GM15510 (cell line): Measurements from ENCODE around the gene BHLHA15.

Experiments used
- POLR2A ChIP-seq: IDR thresholded peaks from 3 replicates; pipeline ENCODE4 v1.6.1; 2011; ENCODE audit warnings: borderline replicate concordance; ENCODE audit not compliant: insufficient read length; ENCODE audit errors: extremely low read depth

The BHLHA15 gene

DNA sequence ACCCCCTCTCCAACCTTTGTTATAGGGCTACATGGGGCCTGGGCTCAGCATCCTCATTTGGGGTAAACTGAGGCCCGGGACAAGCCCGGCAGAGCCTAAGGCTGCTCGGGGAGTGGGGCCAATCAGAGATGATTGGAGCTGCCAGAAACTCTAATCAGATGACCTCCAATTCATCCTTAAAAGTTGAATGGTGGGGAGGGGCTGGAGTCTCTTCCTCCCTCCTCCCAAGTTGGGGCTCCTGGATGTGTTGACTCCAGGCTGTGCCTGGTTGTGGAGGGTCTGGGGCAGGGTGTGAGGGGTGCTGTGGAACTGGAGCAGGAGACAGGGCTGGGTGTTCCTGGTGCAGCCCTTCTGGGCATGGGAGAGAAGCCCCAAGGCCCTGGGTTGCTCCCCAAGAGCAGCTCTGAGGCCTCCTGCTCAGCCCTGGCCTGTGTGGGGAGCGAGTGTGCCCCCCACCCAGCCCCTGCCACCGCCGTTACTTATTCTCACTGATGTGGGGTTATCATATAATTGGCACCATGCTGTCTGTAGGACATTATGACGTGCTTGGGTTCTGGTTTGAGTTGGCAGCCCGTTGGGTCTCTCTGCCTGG, 2.2 kb downstream of the BHLHA15 start:
- TF ChIP-seq POLR2A: no peak

DNA sequence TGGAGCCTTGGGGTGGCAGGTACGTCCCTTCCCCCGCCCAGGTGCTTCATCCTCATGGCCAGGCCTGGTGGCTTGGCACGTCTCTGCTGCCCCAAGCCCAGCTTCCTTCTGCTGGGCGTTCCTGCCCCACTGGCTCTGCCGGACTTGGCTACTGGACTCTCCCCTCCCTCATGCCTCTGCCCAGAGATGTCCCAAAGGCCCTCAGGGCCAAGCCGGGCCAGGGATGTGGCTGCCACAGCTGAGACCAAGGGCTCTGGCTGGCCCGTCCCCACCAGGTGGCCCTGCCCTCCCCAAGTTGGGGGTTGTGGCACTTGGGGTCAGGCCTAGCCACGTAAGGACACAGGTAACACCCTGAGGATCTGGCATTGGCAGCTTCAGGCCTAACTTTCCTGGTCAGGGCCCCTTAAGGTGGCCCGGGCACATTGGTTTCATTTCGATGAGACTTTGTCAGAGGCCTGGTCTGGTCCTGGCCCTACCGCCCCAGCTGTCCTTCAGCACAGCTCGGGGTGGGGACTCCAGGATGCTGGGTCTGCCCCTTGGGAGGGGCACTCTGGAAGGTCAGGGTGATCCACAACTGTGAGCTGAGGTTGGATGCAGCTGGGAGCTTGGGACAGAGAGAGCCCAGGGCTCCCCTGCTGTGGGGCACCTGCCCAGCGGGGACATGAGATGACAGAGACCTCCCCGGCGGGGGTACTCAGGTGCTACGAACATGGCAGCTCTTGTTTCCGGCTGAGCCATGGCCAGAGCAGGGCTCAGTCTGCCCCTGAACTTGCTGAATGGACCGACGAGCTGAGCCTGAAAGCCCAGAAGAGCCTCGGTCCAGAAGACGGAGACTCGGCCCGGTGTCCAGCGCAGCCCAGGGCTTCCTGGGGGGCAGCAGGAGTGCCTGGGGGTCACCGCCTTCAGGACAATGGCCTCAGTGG, 2.9 kb downstream of the BHLHA15 start:
- no peak for TF ChIP-seq POLR2A

DNA sequence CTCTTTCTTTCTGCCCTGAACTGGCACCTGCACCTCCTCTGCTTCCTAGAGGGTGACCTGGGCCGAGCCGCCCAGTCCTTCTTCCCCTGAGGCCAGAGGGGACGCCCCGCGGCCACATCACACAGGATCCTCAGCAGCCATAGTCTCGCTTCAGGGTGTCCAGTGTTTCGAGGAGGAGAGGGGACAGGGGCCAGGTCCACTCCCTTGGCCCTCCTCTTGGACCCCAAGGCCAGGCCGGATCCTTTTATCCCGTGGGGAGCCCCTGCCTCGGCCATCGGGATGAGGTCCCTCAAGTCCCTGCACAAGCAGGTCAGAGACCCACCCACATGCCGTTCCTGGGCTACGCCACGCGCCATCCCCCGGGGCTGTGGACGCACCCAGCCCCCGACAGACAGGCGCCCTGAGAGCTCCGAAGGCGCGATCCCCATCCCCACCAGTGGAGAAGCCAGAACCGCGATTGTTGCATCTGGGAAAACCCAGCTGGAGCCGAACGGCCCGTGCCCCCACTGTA, 3.6 kb downstream of the BHLHA15 start:
- no peak for TF ChIP-seq POLR2A

- no peak for TF ChIP-seq POLR2A
Observed at GRCh38 chr7:98215561-98216495, 4.6 kb downstream of the BHLHA15 start.

GRCh38 chr7:98216941-98217622, 5.8 kb downstream of the BHLHA15 start:
- TF ChIP-seq POLR2A: no peak

DNA sequence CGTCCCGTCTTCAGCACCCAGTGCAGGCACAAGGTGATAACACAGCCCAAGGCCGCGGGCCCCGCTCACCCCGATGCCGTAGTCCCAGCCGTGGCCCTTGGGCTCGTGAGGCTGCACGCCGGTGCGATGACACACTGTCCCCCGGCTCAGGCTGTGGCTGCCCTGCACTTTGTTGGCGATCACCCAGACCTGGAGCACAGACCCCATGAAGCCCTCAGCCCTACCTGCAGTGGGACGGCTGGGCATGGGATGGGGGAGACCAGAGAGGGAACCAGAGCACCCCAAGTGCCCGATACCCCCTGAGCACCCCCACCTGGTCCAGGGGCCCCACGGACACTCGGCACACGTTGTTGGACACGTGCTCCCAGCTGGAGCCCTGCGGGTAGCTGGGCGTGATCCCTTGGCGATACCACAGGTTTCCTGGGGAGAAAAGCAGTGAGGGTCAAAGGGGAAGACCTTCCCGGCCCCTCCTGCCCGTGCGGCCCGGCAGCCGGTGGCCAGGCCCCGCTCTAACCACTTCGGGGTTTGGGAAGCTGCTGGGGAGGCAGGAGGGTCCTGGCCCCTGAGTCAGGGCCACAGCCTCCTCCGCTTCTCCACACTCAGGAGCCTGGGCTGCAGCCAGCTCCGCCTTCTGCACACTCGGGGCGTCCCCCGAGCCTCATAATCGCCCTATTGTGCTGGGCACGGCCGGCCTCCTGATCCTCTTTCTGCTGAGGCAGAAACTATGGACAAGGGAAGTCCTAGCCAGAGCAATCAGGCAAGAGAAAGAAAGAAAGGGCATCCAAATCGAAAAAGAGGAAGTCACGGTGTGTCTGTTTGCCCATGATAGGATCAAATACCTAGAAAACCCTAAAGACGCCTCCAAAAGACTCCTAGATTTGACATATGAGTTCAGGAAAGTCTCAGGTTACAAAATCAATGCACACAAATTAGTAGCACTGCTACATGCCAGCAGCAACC, 6.7 kb downstream of the BHLHA15 start:
- no peak for TF ChIP-seq POLR2A

DNA sequence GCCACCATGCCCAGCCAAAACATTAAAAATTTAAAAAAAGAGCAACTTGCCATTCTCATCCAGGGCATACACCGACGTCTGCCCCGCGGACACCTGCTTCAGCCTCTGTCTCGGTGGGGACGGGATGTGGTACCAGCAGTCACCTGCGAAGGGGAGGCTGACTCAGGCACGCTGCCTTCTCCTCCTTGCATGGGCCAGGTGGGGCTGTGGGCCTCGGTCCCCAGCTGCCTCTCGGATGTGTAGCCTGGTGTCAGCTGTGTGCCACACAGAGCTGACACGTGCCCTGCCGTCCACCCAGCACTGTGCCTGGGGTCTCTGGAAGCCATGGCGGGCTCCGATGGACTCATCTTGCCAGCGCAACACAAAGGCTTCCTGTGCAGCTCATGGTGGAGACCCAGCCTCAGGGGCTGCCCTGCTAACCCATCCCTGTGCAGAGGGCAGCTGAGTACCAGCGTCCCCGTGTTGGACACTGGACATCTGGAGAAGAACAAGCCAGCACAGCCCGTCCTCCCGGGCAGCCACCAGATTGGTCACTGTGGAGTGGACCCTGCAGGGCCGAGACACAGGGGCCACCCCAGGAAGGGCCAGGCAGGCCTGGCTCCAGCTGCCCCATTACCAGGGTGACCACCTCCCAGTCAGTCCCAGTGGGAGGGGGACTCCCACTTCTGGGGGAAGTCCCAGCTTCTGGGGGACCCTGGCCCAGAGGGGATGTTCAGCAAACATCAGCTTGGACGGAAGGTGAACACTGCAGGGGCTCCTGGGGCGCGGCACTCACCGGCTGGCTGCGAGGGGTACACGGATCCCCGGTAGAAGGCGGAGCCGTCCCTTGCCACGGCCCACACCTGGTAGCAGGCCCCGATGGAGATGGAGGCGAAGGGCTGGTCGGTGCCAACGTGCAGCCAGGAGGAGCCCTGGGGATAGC, 10.6 kb downstream of the BHLHA15 start:
- no peak for TF ChIP-seq POLR2A

DNA sequence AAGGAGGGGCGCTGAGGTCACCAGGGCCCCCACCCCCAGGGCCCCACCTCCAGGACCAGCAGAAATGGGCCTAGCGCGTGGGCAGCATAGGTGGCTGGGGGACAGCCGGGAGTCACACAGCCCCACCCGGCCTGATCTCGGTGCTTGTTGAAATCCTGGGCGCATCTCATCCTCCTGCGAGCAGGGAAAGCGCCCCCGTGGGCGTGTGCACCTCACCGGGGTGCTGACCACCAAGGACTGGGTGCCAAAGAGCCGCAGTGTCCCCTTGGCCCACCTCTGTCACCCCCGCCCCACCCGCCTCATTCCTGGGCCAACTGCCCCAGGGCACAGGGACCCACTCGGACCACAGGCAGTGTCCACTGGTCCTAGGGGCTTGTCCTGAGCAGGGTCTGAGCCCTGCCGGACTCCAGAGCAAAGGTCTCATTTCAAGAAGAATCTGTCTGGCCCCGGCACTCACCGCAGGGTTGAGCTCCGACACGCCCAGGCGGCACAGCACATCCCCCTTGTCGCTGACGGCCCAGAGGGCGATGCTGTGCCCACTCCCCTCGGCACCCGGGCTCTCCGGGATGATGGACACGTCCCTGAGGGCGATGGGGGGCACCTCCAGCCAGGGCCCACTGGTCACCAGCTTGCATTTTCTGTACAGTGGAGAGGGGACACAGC, 11.4 kb downstream of the BHLHA15 start:
- TF ChIP-seq POLR2A: no peak

- no peak for TF ChIP-seq POLR2A
Observed at GRCh38 chr7:98223351-98223897, 12.2 kb downstream of the BHLHA15 start.

- TF ChIP-seq POLR2A: no peak
Observed at GRCh38 chr7:98223898-98224700, 12.9 kb downstream of the BHLHA15 start.

- no peak for TF ChIP-seq POLR2A
Observed at GRCh38 chr7:98224701-98225181, 13.5 kb downstream of the BHLHA15 start.
